ENCODE data around the gene NUDT15. TPM values are rescaled to one million over a fixed set of nuclear protein-coding genes. Genes with fewer than 3 reads are reported as not detected.
"Not testable (repeated sequence)": the region's sequence is repeated elsewhere in the genome, so short reads cannot be mapped to it uniquely, and the experiment has no call there.

The NUDT15 gene
- total RNA-seq, 2 experiments from 2014 or later, result 10.7 TPM

DNA sequence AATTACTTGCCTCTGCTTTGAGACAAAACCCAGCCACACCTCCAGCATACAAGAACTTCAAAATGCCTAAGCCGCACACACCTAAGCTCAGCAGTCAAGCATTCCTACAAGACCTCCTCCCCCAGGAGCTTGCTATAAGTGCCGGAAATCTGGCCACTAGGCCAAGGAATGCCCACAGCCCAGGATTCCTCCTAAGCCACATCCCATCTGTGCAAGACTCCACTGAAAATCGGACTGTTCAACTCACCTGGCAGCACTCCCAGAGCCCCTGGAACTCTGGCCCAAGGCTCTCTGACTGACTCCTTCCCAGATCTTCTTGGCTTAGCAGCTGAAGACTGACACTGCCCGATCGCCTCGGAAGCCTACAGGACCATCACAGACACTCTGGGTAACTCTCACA is 21.0 kb downstream of the NUDT15 start:
- H3K9me3 Mint-ChIP-seq; H3K27me3 Mint-ChIP-seq; ATAC-seq (ENCODE audit: low read depth); DNase-seq; H3K4me3 Mint-ChIP-seq; POLR2A ChIA-PET; H3K4me1 Mint-ChIP-seq; H3K27ac Mint-ChIP-seq: not testable (repeated sequence)
- peaks cover 32% of the 10 kb centered on the region for H3K36me3 Mint-ChIP-seq

DNA sequence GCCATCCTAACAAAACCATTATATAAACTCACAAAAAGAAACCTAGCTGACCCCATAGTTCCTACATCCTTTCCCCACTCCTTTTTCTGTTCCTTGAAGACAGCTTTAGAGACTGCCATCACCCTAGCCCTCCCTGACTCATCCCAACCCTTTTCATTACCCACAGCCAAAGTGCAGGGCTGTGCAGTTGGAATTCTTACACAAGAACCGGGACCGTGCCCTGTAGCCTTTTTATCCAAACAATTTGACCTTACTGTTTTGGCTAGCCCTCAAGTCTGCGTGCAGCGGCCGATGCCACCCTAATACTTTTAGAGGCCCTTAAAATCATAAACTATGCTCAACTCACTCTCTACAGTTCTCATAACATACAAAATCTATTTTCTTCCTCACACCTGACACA is 22.4 kb downstream of the NUDT15 start:
- POLR2A ChIA-PET; H3K4me1 Mint-ChIP-seq; ATAC-seq (ENCODE audit: low read depth); H3K9me3 Mint-ChIP-seq; H3K4me3 Mint-ChIP-seq; H3K27ac Mint-ChIP-seq; DNase-seq; H3K27me3 Mint-ChIP-seq: not testable (repeated sequence)
- peaks cover 33% of the 10 kb centered on the region for H3K36me3 Mint-ChIP-seq

DNA sequence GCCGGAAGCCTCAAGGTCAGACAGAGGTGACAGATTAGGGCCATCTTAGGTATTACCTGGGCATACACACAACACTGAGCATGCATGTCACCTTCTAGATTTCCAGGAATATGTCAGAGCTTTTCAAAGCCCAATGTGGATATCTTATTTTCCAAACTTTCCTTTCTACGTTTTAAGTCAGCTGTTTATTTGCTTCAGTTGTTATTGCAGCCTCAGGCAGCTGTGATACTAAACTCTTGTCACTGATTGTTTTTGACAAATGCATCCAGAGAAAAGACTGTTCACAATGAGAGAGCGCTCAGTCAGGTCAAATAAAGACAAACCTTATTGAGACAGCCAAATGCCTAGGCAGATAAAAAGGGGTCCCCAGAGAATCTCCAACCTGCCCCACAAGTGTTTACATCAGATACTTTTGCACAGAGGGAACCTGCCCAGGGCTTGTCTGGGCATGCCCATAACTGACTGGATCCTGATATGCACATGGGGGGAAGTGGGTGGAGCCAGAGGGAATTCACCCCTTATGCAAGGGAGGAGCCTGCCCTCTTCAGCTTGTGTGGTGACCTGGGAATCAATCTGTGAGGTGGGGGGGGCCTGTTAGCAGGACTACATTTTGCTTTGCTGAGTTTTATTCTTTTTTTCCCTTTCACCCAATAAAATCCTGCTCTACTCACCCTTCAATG is 28.9 kb downstream of the NUDT15 start:
- peak overlapping the region; percentile 19 for H3K4me3 Mint-ChIP-seq
- H3K9me3 Mint-ChIP-seq, result peaks cover 23% of the 10 kb centered on the region
- peaks cover 11% of the 10 kb centered on the region for H3K4me1 Mint-ChIP-seq
- no peaks in the 10 kb centered on the region for H3K27me3 Mint-ChIP-seq
- peaks cover 66% of the 10 kb centered on the region for H3K36me3 Mint-ChIP-seq
- POLR2A ChIA-PET, result interaction anchor here (0.6 to 1.7 kb wide), 2 partner anchors 29 to 587 kb away, joined by 3 to 8 read pairs; partner anchors contain the start of genes CYSLTR2 and NUDT15
- peak overlapping the region; percentile 79 for H3K27ac Mint-ChIP-seq
- peak; percentile 94 for ATAC-seq (ENCODE audit: low read depth)
- DNase-seq, result peak; percentile 35

DNA sequence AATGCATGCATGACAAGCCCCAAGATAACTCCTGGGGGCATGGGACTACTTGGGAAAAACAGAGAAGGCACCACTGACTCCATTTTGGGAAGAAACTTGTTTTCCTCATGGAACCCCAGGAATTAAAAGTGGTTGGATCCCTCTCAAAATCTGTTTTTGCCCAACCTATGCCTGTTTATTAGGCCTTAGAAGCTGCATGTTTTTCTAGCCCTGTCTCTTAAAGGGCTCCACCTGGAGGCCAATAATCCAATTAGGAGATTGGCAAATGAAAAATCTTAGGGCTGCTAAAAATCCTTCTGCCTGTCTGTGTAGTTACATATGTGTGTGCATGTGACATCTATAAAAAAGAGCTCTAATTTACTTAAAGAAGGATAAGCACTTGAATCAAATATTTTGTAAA is 30.5 kb downstream of the NUDT15 start:
- Mint-ChIP-seq H3K27me3 (no peaks in the 10 kb centered on the region), H3K36me3 (peaks cover 77% of the 10 kb centered on the region), H3K4me3 (no peak overlapping the region), H3K27ac (no peak overlapping the region), H3K4me1 (peaks cover 11% of the 10 kb centered on the region), H3K9me3 (peaks cover 27% of the 10 kb centered on the region)
- POLR2A ChIA-PET, result no interaction called here
- no peak for ATAC-seq (ENCODE audit: low read depth)
- DNase-seq, result no peak

DNA sequence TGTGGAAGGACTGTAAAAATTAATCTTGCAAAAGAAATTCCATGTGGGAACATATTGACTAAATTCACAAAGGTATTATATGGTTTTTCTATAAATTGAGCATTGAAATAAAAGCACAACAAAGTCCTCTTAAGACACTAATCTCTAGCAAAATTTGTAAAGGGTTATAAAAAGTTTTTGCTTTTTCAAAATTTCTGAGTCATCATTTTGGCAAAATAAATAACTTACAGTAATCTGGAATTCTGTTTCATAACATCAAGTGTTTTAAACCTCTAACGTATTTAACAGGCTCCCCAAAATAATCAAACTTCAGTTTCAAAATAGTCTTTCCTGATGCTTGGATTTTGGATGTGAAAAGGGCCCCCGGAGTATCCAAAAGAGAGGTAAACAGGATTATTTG is 31.4 kb downstream of the NUDT15 start:
- H3K4me3 Mint-ChIP-seq, result no peak overlapping the region
- peaks cover 85% of the 10 kb centered on the region for H3K36me3 Mint-ChIP-seq
- no peak overlapping the region for H3K27ac Mint-ChIP-seq
- H3K4me1 Mint-ChIP-seq, result peaks cover 11% of the 10 kb centered on the region
- no peak for DNase-seq
- POLR2A ChIA-PET, result no interaction called here
- H3K9me3 Mint-ChIP-seq, result peaks cover 27% of the 10 kb centered on the region
- no peak for ATAC-seq (ENCODE audit: low read depth)
- no peaks in the 10 kb centered on the region for H3K27me3 Mint-ChIP-seq

GRCh38 chr13:48069573-48069972 is 32.0 kb downstream of the NUDT15 start:
- Mint-ChIP-seq H3K36me3 (peaks cover 90% of the 10 kb centered on the region), H3K4me3 (no peak overlapping the region), H3K4me1 (peaks cover 11% of the 10 kb centered on the region), H3K27me3 (no peaks in the 10 kb centered on the region), H3K9me3 (peaks cover 29% of the 10 kb centered on the region), H3K27ac (no peak overlapping the region)
- no peak for DNase-seq
- ATAC-seq (ENCODE audit: low read depth), result no peak
- POLR2A ChIA-PET, result interaction anchor here (1.2 kb wide), 1 partner anchor 24 kb away, joined by 3 read pairs; no protein-coding TSS in a partner anchor

- Mint-ChIP-seq H3K4me3 (no peak overlapping the region), H3K27me3 (no peaks in the 10 kb centered on the region), H3K36me3 (peaks cover 95% of the 10 kb centered on the region), H3K4me1 (peaks cover 10% of the 10 kb centered on the region), H3K9me3 (peaks cover 26% of the 10 kb centered on the region), H3K27ac (no peak overlapping the region)
- POLR2A ChIA-PET, result interaction anchor here (1.2 kb wide), 1 partner anchor 23 kb away, joined by 3 read pairs; no protein-coding TSS in a partner anchor
- DNase-seq, result no peak
- no peak for ATAC-seq (ENCODE audit: low read depth)
These were observed 33.4 kb downstream of the NUDT15 start for GRCh38 chr13:48070942-48071341.

DNA sequence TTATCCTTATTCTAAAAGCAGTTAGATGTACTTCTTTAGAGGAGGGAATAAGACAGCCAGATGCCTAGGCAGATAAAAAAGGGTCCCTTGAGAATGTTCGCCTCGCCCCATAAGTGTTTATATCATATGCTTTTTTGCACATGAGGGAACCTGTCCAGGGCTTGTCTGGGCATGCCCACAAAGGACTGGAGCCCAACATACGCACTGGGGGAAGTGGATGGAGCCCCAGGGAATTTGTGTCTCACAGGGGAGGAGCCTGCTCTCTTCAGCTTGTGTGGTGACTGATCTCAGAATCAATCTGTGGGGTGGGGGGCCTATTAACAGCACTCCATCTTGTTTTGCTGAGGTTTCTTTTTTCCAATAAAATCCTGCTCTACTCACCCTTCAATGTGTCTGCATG is 34.8 kb downstream of the NUDT15 start:
- H3K27me3 Mint-ChIP-seq, result no peaks in the 10 kb centered on the region
- H3K4me3 Mint-ChIP-seq, result no peak overlapping the region
- no peak for DNase-seq
- peaks cover 87% of the 10 kb centered on the region for H3K36me3 Mint-ChIP-seq
- ATAC-seq (ENCODE audit: low read depth), result no peak
- POLR2A ChIA-PET, result interaction anchor here (1.1 kb wide), 1 partner anchor 28 kb away, joined by 3 read pairs; no protein-coding TSS in a partner anchor
- no peak overlapping the region for H3K27ac Mint-ChIP-seq
- H3K4me1 Mint-ChIP-seq, result no peaks in the 10 kb centered on the region
- H3K9me3 Mint-ChIP-seq, result peaks cover 24% of the 10 kb centered on the region

DNA sequence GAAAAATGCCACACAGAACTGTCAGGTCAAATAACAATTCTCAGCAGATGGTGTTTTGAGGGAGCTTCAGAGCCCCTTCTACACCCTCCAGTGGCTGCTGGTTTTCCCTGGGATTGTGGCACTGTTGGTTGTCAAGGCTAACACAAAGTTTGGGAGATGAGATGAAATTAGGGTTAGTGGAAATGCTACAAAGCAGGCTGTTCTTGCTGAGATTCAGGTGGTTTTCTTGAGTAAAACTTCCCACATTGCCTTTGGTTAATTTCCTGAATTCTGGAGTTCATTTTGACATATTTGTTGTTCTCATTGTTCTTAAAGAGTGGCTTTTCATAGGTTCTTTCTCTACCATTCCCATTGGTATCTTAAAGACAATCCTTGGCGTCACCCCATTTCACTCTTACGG is 35.3 kb downstream of the NUDT15 start:
- H3K9me3 Mint-ChIP-seq, result peaks cover 24% of the 10 kb centered on the region
- H3K27ac Mint-ChIP-seq, result no peak overlapping the region
- H3K4me1 Mint-ChIP-seq, result no peaks in the 10 kb centered on the region
- no peak overlapping the region for H3K4me3 Mint-ChIP-seq
- H3K36me3 Mint-ChIP-seq, result peaks cover 83% of the 10 kb centered on the region
- no peak for DNase-seq
- H3K27me3 Mint-ChIP-seq, result no peaks in the 10 kb centered on the region
- POLR2A ChIA-PET, result interaction anchor here (1.1 kb wide), 1 partner anchor 29 kb away, joined by 3 read pairs; no protein-coding TSS in a partner anchor
- no peak for ATAC-seq (ENCODE audit: low read depth)

GRCh38 chr13:48074006-48074405 is 36.5 kb downstream of the NUDT15 start:
- no peak overlapping the region for H3K4me3 Mint-ChIP-seq
- POLR2A ChIA-PET, result no interaction called here

DNA sequence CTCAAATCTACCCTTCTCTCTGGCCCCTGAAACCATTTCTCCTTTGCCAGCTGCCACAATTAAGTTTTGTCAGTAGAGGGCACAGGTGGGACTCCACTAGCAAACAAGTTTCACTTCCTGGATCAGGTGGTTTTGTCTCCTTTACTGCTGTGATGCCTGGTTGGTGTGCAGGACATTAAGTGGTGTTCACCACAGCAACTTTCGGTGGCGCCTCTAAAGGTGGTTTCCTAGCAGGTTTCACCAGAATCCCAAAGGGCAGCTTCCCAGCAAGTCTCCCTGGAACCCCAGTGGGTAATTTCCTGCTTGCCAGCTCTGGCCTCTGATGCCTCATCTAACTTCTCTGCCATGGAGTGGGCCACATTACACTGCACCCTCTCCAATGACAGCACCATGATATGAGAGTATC is 40.7 kb downstream of the NUDT15 start:
- POLR2A ChIA-PET, result interaction anchor here (1.7 kb wide), 1 partner anchor 16 kb away, joined by 9 read pairs; the partner anchor contains the start of gene MED4
- H3K9me3 Mint-ChIP-seq, result peaks cover 3% of the 10 kb centered on the region
- DNase-seq, result peak; percentile 38
- peaks cover 45% of the 10 kb centered on the region for H3K36me3 Mint-ChIP-seq
- peaks cover 9% of the 10 kb centered on the region for H3K4me1 Mint-ChIP-seq
- peak overlapping the region; percentile 60 for H3K27ac Mint-ChIP-seq
- H3K4me3 Mint-ChIP-seq, result no peak overlapping the region
- no peaks in the 10 kb centered on the region for H3K27me3 Mint-ChIP-seq
- ATAC-seq (ENCODE audit: low read depth), result peak; percentile 96

More at GRCh38 chr13:48074006-48074405, 36.5 kb downstream of the NUDT15 start:
- DNase-seq, result no peak
- Mint-ChIP-seq H3K36me3 (peaks cover 72% of the 10 kb centered on the region), H3K27me3 (no peaks in the 10 kb centered on the region), H3K9me3 (peaks cover 20% of the 10 kb centered on the region), H3K4me1 (peaks cover 9% of the 10 kb centered on the region), H3K27ac (no peak overlapping the region)
- no peak for ATAC-seq (ENCODE audit: low read depth)

DNA sequence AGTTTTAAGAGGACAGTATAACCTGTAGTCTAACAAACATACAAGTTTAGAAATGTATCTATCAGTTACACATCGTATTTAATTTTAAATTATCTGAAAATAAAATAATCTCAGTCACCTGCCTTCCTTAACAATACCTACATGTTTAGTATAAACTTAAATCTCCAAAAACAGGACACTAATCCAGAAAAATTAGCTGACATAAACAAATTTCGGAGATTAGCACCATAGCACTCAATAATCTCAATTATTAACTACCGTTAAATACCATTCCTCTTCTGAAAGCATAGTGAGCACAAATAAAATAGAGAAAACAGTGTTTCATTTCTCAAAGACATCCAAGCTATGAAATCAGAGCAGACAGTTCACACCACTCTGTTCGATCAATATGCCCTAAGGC is 44.2 kb downstream of the NUDT15 start:
- Mint-ChIP-seq H3K36me3 (peaks cover 29% of the 10 kb centered on the region), H3K4me1 (peaks cover 10% of the 10 kb centered on the region), H3K9me3 (no peaks in the 10 kb centered on the region), H3K27ac (no peak overlapping the region), H3K27me3 (no peaks in the 10 kb centered on the region), H3K4me3 (no peak overlapping the region)
- POLR2A ChIA-PET, result no interaction called here
- DNase-seq (no peak), ATAC-seq (ENCODE audit: low read depth) (no peak)

- POLR2A ChIA-PET, result no interaction called here
- Mint-ChIP-seq H3K9me3 (no peaks in the 10 kb centered on the region), H3K36me3 (peaks cover 16% of the 10 kb centered on the region), H3K27me3 (no peaks in the 10 kb centered on the region), H3K4me3 (no peak overlapping the region), H3K27ac (no peak overlapping the region), H3K4me1 (peaks cover 7% of the 10 kb centered on the region)
- ATAC-seq (ENCODE audit: low read depth) (no peak), DNase-seq (no peak)
These were observed 48.7 kb downstream of the NUDT15 start for GRCh38 chr13:48086272-48086671.

GRCh38 chr13:48093588-48093987 is 56.1 kb downstream of the NUDT15 start:
- peaks cover 1% of the 10 kb centered on the region for H3K9me3 Mint-ChIP-seq
- H3K4me3 Mint-ChIP-seq, result peak overlapping the region; percentile 97
- peaks cover 35% of the 10 kb centered on the region for H3K4me1 Mint-ChIP-seq
- POLR2A ChIA-PET, result interaction anchor here (0.6 to 2.0 kb wide), 4 partner anchors 15 to 141 kb away, joined by 3 to 16 read pairs (median 6); partner anchors contain the start of gene NUDT15
- peak overlapping the region; percentile 96 for H3K27ac Mint-ChIP-seq
- peaks cover under 1% of the 10 kb centered on the region for H3K27me3 Mint-ChIP-seq
- ATAC-seq (ENCODE audit: low read depth) (no peak), DNase-seq (no peak)
- H3K36me3 Mint-ChIP-seq, result peaks cover 11% of the 10 kb centered on the region

All from activated naive CD8-positive, alpha-beta T cell treated with anti-CD3 and anti-CD28 coated beads, Interleukin-2, amount 10 ng/mL, durations not matched to agents 7 days and 5 days (primary cell).